Thyroid gland (tissue), 4 donors: ENCODE results near the gene PLCG2. TPM values are rescaled to one million over a fixed set of nuclear protein-coding genes. Genes with fewer than 3 reads are reported as not detected.

Experiments
- DNase-seq, 2 donors: peaks; one replicate each; pipeline ENCODE4 v3.0.0-alpha.2; 2019
- H3K27ac ChIP-seq, 3 donors: fragments of 200-600 bp; sonication (generic); 1 replicate in 2 of 3; 2 replicates in 1 of 3; pipeline ENCODE4 v1.5.1; 2016 to 2019; ENCODE audit warnings: mild to moderate bottlenecking in 1 of 3, moderate library complexity in 1 of 3
- H3K27me3 ChIP-seq: fragments of 200-600 bp; sonication (generic); one replicate; pipeline ENCODE4 v1.5.1; 2019
- H3K36me3 ChIP-seq, 2 donors: fragments of 200-600 bp; sonication (generic); one replicate each; pipeline ENCODE4 v1.5.1; 2016 to 2019
- H3K4me1 ChIP-seq, 2 donors: fragments of 200-600 bp; sonication (generic); one replicate each; pipeline ENCODE4 v1.5.1; 2017 to 2019
- H3K4me3 ChIP-seq, 3 donors: fragments of 200-600 bp; sonication (generic); replicated peaks in 1 of 3; 1 replicate in 2 of 3; 2 replicates in 1 of 3; pipeline ENCODE4 v1.5.1; 2016; ENCODE audit warnings: mild to moderate bottlenecking in 1 of 3
- H3K9me3 ChIP-seq: fragments of 200-600 bp; sonication (generic); one replicate; pipeline ENCODE4 v1.5.1; 2017
- CTCF ChIP-seq, 6 experiments: fragments of 200-600 bp in 3 of 6; fragments of 450-650 bp in 3 of 6; sonication (generic) in 3 of 6; IDR thresholded peaks; one replicate each; pipeline ENCODE4 v1.5.1; 2016 to 2019; ENCODE audit warnings: antibody characterized with exemption in 6 of 6, mild to moderate bottlenecking in 2 of 6, inconsistent platforms in 1 of 6, moderate library complexity in 1 of 6
- POLR2A ChIP-seq, 2 donors: fragments of 450-650 bp; IDR thresholded peaks; one replicate each; pipeline ENCODE4 v1.6.1; 2017; ENCODE audit warnings: antibody characterized with exemption in 2 of 2, mild to moderate bottlenecking in 2 of 2, moderate library complexity in 1 of 2
- WGBS, 2 donors: methylation state at CpG; one replicate each; pipeline ENCODE4 v1.1.5; 2017; 5-methylcytosine and 5-hydroxymethylcytosine counted together
- intact Hi-C: fragments of 100-400 bp; cut with DNase I; formaldehyde crosslinking; loops from one replicate; pipeline ENCODE4 v1.15.1; 2023
- total RNA-seq, 4 donors: library from RNA; depleted of rRNA; stranded (reverse); fragments of >200 nt; gene quantifications; one replicate each; pipeline ENCODE4 v1.2.3, GENCODE V29; 2016

Gene PLCG2
- total RNA-seq, 4 donors from 2014 or later, result 9.2 to 12.1 (median 10.3) TPM

DNA sequence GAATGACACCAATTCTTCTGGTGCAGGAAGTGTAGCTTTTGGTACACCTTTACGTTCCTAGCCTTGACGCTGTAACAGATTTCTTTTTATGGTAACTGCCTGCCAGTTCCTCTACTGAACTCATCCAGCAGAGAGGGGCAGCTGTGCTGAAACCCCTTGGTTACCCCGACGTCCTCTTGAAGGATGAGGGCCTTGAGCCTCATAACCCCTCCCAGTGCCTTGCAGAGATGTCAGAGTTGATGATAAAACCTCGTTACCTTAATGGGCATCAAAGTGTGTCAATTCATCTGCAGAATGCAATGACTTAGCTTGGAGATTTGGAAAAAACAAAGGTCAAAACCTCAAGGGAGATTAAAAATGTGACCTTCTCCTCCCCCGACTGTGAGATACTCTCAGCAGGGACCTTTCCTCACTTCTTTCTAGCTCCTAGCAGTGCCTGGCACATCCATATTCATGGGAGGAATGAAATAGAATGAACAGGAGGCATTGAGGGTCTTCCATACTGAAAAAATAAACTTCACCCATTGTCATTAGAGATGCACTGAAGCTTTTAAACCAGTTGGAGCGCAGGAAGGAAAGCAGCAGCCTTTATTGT lies 163.0 kb downstream of the PLCG2 start:
- Histone ChIP-seq H3K27ac (no peak overlapping the region), H3K9me3 (no peaks in the 10 kb centered on the region), H3K27me3 (no peaks in the 10 kb centered on the region), H3K4me3 (no peak overlapping the region), H3K4me1 (no peaks in the 10 kb centered on the region), H3K36me3 (no peaks in the 10 kb centered on the region)
- intact Hi-C loops, result no loop called here
- TF ChIP-seq POLR2A (IDR thresholded peaks at IDR 0.05) (no peak), CTCF (IDR thresholded peaks at IDR 0.05) (no peak)
- DNase-seq, result no peak
- 79 to 84% methylated on average over 7 of the region's 7 CpGs for WGBS, 2 donors

DNA sequence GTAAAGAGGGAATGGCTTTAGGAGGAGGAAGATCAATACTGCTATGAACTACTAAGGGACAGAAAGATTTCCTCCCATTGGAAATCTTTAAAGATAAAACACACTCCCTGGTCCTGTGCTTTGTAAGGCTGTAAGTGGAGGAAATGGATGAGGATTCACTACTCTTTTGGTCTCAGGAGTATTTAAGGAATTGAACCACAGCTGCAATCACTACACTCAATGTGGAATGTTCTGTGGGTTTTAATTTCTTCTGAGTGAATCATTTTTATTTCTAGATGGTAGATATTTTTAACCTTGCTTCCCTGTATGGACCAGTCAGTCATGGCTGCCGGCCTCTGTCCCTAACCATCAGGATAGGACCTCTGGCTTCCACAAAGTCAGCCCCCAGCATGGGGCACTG lies 166.6 kb downstream of the PLCG2 start:
- Histone ChIP-seq H3K27me3 (no peaks in the 10 kb centered on the region), H3K9me3 (no peaks in the 10 kb centered on the region), H3K36me3 (no peaks in the 10 kb centered on the region), H3K4me1 (no peaks in the 10 kb centered on the region), H3K4me3 (no peak overlapping the region), H3K27ac (no peak overlapping the region)
- TF ChIP-seq CTCF (IDR thresholded peaks at IDR 0.05) (no peak), POLR2A (IDR thresholded peaks at IDR 0.05) (no peak)
- intact Hi-C loops, result no loop called here
- DNase-seq, result no peak
- WGBS, 2 donors, result 95% methylated on average over 1 of the region's 1 CpG

- DNase-seq, result no peak
These were observed 167.1 kb downstream of the PLCG2 start for GRCh38 chr16:81946206-81946605.

DNA sequence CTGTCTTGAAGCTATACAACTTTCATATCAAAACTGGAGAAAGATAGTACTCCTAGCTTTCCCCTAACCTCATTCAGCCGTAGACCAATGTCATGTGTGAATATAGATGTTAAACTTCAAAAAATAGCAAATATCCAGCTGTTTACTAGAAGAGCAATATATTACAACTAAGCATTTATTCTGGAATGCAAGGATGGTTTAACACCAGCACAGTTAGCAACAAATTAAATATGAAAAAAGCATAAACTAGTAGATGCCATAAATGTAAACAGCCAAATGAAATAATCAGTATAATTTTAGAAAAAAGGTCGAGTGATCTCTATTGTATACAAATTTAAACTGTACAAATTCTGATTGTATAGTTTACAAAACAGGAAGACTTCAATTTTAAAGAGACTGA lies 172.5 kb downstream of the PLCG2 start:
- intact Hi-C loops, result no loop called here
- Histone ChIP-seq H3K4me1 (no peaks in the 10 kb centered on the region), H3K27ac (no peak overlapping the region), H3K4me3 (no peak overlapping the region), H3K9me3 (peaks cover 4% of the 10 kb centered on the region), H3K27me3 (no peaks in the 10 kb centered on the region), H3K36me3 (no peaks in the 10 kb centered on the region)
- no peak for TF ChIP-seq CTCF (IDR thresholded peaks at IDR 0.05)
- TF ChIP-seq POLR2A (IDR thresholded peaks at IDR 0.05), result no peak
- 76 to 80% methylated on average over 2 of the region's 2 CpGs for WGBS, 2 donors
- DNase-seq, result no peak

More at GRCh38 chr16:81946206-81946605, 167.1 kb downstream of the PLCG2 start:
- intact Hi-C loops, result no loop called here
- Histone ChIP-seq H3K4me3 (no peak overlapping the region), H3K36me3 (no peaks in the 10 kb centered on the region), H3K27ac (no peak overlapping the region), H3K9me3 (no peaks in the 10 kb centered on the region), H3K27me3 (no peaks in the 10 kb centered on the region), H3K4me1 (no peaks in the 10 kb centered on the region)
- 91 to 94% methylated on average over 5 of the region's 5 CpGs for WGBS, 2 donors
- TF ChIP-seq CTCF (IDR thresholded peaks at IDR 0.05), result no peak
- no peak for TF ChIP-seq POLR2A (IDR thresholded peaks at IDR 0.05)

GRCh38 chr16:81956213-81956948 lies 177.3 kb downstream of the PLCG2 start:
- 85 to 89% methylated on average over 9 of the region's 9 CpGs for WGBS, 2 donors
- Histone ChIP-seq H3K4me3 (no peak overlapping the region), H3K36me3 (no peaks in the 10 kb centered on the region), H3K27me3 (no peaks in the 10 kb centered on the region), H3K9me3 (peaks cover 4% of the 10 kb centered on the region), H3K4me1 (no peaks in the 10 kb centered on the region), H3K27ac (no peak overlapping the region)
- no peak for DNase-seq
- intact Hi-C loops, result no loop called here
- no peak for TF ChIP-seq CTCF (IDR thresholded peaks at IDR 0.05)
- no peak for TF ChIP-seq POLR2A (IDR thresholded peaks at IDR 0.05)
